Hepatocyte (in vitro differentiated cells): ENCODE results near the gene IMMP1L. TPM values are rescaled to one million over a fixed set of nuclear protein-coding genes. Genes with fewer than 3 reads are reported as not detected.
"Not testable (repeated sequence)": the region's sequence is repeated elsewhere in the genome, so short reads cannot be mapped to it uniquely, and the experiment has no call there.

Experiments
- DNase-seq: peaks from one replicate; pipeline ENCODE4 v3.0.0-alpha.2; 2016; ENCODE audit warnings: low spot score
- H2AFZ ChIP-seq: fragments of 200-600 bp; sonication (generic); 2 replicates; pipeline ENCODE4 v1.6.0; 2016; ENCODE audit warnings: antibody characterized with exemption, mild to moderate bottlenecking
- H3K27ac ChIP-seq: fragments of 200-600 bp; sonication (generic); 2 replicates; pipeline ENCODE4 v1.5.1; 2016; ENCODE audit warnings: mild to moderate bottlenecking
- H3K27me3 ChIP-seq: fragments of 200-600 bp; sonication (generic); 2 replicates; pipeline ENCODE4 v1.6.1; 2016
- H3K36me3 ChIP-seq: fragments of 200-600 bp; sonication (generic); replicated peaks from 2 replicates; pipeline ENCODE4 v1.5.1; 2016; ENCODE audit warnings: low read depth; ENCODE audit not compliant: insufficient read depth
- H3K4me1 ChIP-seq: fragments of 200-600 bp; sonication (generic); 2 replicates; pipeline ENCODE4 v1.5.1; 2016; ENCODE audit warnings: mild to moderate bottlenecking, moderate library complexity; ENCODE audit not compliant: insufficient read depth
- H3K4me2 ChIP-seq: fragments of 200-600 bp; sonication (generic); 2 replicates; pipeline ENCODE4 v1.6.0; 2016
- H3K4me3 ChIP-seq: fragments of 200-600 bp; sonication (generic); 2 replicates; pipeline ENCODE4 v1.5.1; 2016; ENCODE audit warnings: mild to moderate bottlenecking
- H3K79me2 ChIP-seq: fragments of 200-600 bp; sonication (generic); 2 replicates; pipeline ENCODE4 v1.6.0; 2017; ENCODE audit warnings: mild to moderate bottlenecking
- H3K9me2 ChIP-seq: fragments of 200-600 bp; sonication (generic); replicated peaks from 2 replicates; pipeline ENCODE4 v1.6.0; 2017; ENCODE audit warnings: mild to moderate bottlenecking; ENCODE audit not compliant: insufficient read depth
- H3K9me3 ChIP-seq: fragments of 200-600 bp; sonication (generic); 2 replicates; pipeline ENCODE4 v1.5.1; 2016; ENCODE audit warnings: low read depth, mild to moderate bottlenecking
- H4K20me1 ChIP-seq: fragments of 200-600 bp; sonication (generic); 2 replicates; pipeline ENCODE4 v1.6.0; 2016; ENCODE audit warnings: mild to moderate bottlenecking; ENCODE audit not compliant: insufficient read depth, poor library complexity, severe bottlenecking
- EZH2 ChIP-seq: fragments of 200-600 bp; sonication (generic); IDR thresholded peaks from 2 replicates; pipeline ENCODE4 v1.6.1; 2016; ENCODE audit warnings: antibody characterized with exemption, mild to moderate bottlenecking, borderline replicate concordance
- EZH2phosphoT487 ChIP-seq: fragments of 200-600 bp; sonication (generic); IDR thresholded peaks from one replicate; pipeline ENCODE4 v1.6.1; 2018; ENCODE audit warnings: antibody characterized with exemption, mild to moderate bottlenecking, low read depth, moderate library complexity; ENCODE audit not compliant: unreplicated experiment, severe bottlenecking
- WGBS: methylation state at CpG from one replicate; pipeline ENCODE4 v1.1.6; 2016; ENCODE audit warnings: low lambda C conversion rate; ENCODE audit errors: missing lambda C conversion rate; 5-methylcytosine and 5-hydroxymethylcytosine counted together
- polyA plus RNA-seq: library from polyadenylated mRNA; unstranded; fragments of >200 nt; fragmentation: Nextera tagmentation; extraction: Ambion mirVana; gene quantifications from 2 replicates; pipeline ENCODE4 v1.2.1, GENCODE V29; 2016
- total RNA-seq: library from RNA; depleted of rRNA; stranded (reverse); fragments of >200 nt; gene quantifications from 2 replicates; pipeline ENCODE4 v1.2.3, GENCODE V29; 2014
- TF ChIP-seq, protein P1 (sequence below): fragments of 200-600 bp; sonication (generic); IDR thresholded peaks from 2 replicates; pipeline ENCODE4 v1.5.1; 2016; ENCODE audit warnings: antibody characterized with exemption, mild to moderate bottlenecking; ENCODE audit not compliant: poor library complexity

The IMMP1L gene
- total and polyA plus RNA-seq, 2 experiments from 2014 or later, result 8.0 to 30.2 TPM

DNA sequence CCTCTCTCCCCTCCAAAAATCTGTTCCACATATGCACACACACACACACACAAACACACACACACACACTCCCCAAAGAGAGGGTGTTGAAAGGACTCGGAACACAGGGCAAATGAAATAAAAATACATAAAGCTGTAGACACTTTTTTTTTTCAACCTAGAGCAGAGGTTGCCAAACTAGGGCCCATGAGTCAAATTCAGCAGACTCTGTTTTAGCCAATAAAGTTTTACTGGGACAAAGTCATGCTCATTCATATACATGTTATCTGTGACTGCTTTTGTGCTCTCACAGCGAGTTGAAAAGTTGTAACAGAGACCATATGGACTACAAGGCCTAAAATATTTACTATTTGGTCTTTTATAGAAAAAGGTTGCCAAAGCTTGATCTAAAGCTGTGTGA is 8.9 kb downstream of the IMMP1L start:
- Histone ChIP-seq H3K4me1 (no peaks in the 10 kb centered on the region), H3K4me3 (no peak overlapping the region), H3K27ac (no peak overlapping the region), H4K20me1 (no peaks in the 10 kb centered on the region), H3K9me3 (no peaks in the 10 kb centered on the region), H3K27me3 (no peaks in the 10 kb centered on the region), H3K4me2 (no peak overlapping the region), H3K9me2 (no peaks in the 10 kb centered on the region), H2AFZ (no peak overlapping the region), H3K36me3 (no peaks in the 10 kb centered on the region), H3K79me2 (peaks cover 90% of the 10 kb centered on the region)
- DNase-seq, result no peak
- TF ChIP-seq, protein P1, sequence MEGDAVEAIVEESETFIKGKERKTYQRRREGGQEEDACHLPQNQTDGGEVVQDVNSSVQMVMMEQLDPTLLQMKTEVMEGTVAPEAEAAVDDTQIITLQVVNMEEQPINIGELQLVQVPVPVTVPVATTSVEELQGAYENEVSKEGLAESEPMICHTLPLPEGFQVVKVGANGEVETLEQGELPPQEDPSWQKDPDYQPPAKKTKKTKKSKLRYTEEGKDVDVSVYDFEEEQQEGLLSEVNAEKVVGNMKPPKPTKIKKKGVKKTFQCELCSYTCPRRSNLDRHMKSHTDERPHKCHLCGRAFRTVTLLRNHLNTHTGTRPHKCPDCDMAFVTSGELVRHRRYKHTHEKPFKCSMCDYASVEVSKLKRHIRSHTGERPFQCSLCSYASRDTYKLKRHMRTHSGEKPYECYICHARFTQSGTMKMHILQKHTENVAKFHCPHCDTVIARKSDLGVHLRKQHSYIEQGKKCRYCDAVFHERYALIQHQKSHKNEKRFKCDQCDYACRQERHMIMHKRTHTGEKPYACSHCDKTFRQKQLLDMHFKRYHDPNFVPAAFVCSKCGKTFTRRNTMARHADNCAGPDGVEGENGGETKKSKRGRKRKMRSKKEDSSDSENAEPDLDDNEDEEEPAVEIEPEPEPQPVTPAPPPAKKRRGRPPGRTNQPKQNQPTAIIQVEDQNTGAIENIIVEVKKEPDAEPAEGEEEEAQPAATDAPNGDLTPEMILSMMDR, result no peak
- TF ChIP-seq EZH2 (no peak), EZH2phosphoT487 (no peak)
- WGBS, result 65% methylated on average over 2 of the region's 2 CpGs

DNA sequence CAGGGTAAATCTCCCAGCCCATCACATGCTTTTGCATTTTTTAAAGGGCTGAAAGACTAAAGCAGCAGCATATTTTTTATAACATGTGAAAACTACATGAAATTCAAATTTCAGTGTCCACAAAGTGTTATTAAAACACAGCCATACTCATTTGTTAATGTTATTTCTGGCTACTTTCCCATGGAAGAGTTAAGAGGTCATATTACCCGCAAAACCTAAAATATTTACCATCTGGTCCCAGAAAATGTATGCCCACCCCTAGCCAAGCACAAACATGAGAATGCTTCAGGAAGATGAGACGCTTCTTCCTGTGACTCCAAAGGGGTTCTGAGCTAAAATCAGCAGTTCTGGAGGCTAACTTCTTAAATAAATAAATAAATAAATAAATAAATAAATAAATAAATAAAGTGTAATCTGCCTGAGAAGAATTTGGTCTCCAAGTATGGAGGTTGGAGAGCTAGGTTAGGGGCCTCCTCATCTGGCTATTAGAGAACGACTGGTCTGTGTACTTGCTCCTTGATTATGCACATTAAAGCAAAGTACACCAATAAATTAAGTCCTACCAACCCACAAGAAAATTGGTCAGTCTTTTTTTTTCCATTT is 9.7 kb downstream of the IMMP1L start:
- Histone ChIP-seq H3K4me3 (no peak overlapping the region), H4K20me1 (no peaks in the 10 kb centered on the region), H3K27ac (no peak overlapping the region), H3K9me3 (no peaks in the 10 kb centered on the region), H3K79me2 (peaks cover 92% of the 10 kb centered on the region), H3K4me2 (no peak overlapping the region), H3K4me1 (no peaks in the 10 kb centered on the region), H3K36me3 (no peaks in the 10 kb centered on the region), H3K27me3 (no peaks in the 10 kb centered on the region), H3K9me2 (no peaks in the 10 kb centered on the region), H2AFZ (no peak overlapping the region)
- no peak for TF ChIP-seq EZH2phosphoT487
- TF ChIP-seq EZH2, result no peak
- no peak for DNase-seq
- 72% methylated on average over 3 of the region's 3 CpGs for WGBS

DNA sequence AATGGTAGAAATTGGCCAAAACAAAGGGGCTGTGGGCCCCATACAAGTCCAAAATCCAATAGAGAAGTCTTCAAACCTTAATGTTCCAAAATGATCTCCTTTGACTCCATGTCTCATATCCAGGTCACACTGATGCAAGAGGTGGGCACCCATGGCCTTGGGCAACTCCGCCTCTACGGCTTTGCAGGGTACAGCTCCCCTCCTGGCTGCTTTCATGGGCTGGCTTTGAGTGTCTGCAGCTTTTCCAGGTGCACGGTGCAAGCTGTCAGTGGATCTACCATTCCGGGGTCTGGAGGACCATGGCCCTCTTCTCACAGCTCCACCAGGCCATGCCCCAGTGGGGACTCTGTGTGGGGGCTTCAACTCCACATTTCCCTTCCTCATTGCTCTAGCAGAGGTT is 15.7 kb downstream of the IMMP1L start:
- not testable (repeated sequence) for H3K27ac ChIP-seq, H3K9me3 ChIP-seq, H3K4me3 ChIP-seq, H3K4me2 ChIP-seq, H2AFZ ChIP-seq, H3K4me1 ChIP-seq, H3K27me3 ChIP-seq, H3K9me2 ChIP-seq, H3K36me3 ChIP-seq, H4K20me1 ChIP-seq, DNase-seq
- H3K79me2 ChIP-seq, result peaks cover 42% of the 10 kb centered on the region
- 99% methylated on average over 4 of the region's 4 CpGs for WGBS

DNA sequence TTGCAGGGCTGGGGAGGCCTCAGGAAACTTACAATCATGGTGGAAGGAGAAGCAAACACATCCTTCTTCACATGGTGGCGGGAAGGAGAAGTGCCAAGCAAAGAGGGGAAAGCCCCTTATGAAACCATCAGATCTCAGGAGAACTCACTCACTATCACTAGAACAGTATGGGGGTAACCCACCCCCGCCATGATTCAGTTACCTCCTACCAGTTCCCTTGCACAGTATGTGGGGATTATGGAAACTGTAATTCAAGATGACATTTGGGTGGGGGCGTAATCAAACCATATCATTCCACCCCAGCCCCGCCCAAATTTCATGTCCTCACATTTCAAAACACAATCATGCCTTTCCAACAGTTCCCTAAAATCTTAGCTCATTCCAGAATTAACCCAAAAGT is 16.2 kb downstream of the IMMP1L start:
- no peaks in the 10 kb centered on the region for H3K27me3 ChIP-seq
- H3K4me1 ChIP-seq, result no peaks in the 10 kb centered on the region
- no peaks in the 10 kb centered on the region for H4K20me1 ChIP-seq
- H3K36me3 ChIP-seq, result no peaks in the 10 kb centered on the region
- no peaks in the 10 kb centered on the region for H3K9me2 ChIP-seq
- TF ChIP-seq, protein P1, result no peak
- TF ChIP-seq EZH2phosphoT487 (no peak), EZH2 (no peak)
- H3K27ac ChIP-seq, result no peak overlapping the region
- no peak for DNase-seq
- H3K79me2 ChIP-seq, result peaks cover 37% of the 10 kb centered on the region
- no peak overlapping the region for H3K4me3 ChIP-seq
- H3K9me3 ChIP-seq, result no peaks in the 10 kb centered on the region
- H3K4me2 ChIP-seq, result no peak overlapping the region
- no peak overlapping the region for H2AFZ ChIP-seq
- WGBS, result 97% methylated on average over 4 of the region's 4 CpGs
